Osteoblast (primary cell): ENCODE measurements around the gene SPO11. TPM values are rescaled to one million over a fixed set of nuclear protein-coding genes. Genes with fewer than 3 reads are reported as not detected.

ENCODE experiments used
- DNase-seq: peaks from one replicate; pipeline ENCODE4 v3.0.0; 2011; ENCODE audit warnings: low spot score, mixed read lengths; ENCODE audit not compliant: insufficient read length; ENCODE audit errors: missing footprints
- H2AFZ ChIP-seq: 2 replicates; pipeline ENCODE4 v1.6.0; 2011; ENCODE audit warnings: mild to moderate bottlenecking, low read length
- H3K27ac ChIP-seq: 2 replicates; pipeline ENCODE4 v1.5.1; 2011; ENCODE audit warnings: mild to moderate bottlenecking, low read depth, low read length, moderate library complexity
- H3K27me3 ChIP-seq: 2 replicates; pipeline ENCODE4 v1.6.0; 2012; ENCODE audit warnings: mild to moderate bottlenecking, control low read depth, inconsistent platforms, low read length, moderate library complexity; ENCODE audit not compliant: insufficient read depth
- H3K36me3 ChIP-seq: 2 replicates; pipeline ENCODE4 v1.5.1; 2011; ENCODE audit warnings: mild to moderate bottlenecking, low read length, control low read depth, moderate library complexity; ENCODE audit not compliant: insufficient read depth
- H3K4me1 ChIP-seq: 2 replicates; pipeline ENCODE4 v1.5.1; 2011; ENCODE audit warnings: mild to moderate bottlenecking, low read length, control low read depth, moderate library complexity; ENCODE audit not compliant: insufficient read depth
- H3K4me2 ChIP-seq: 2 replicates; pipeline ENCODE4 v1.6.0; 2011; ENCODE audit warnings: mild to moderate bottlenecking, low read length; ENCODE audit not compliant: insufficient read depth
- H3K4me3 ChIP-seq: fragments of 200-600 bp; sonication (generic); 3 replicates; pipeline ENCODE4 v1.5.1; 2012; ENCODE audit warnings: mild to moderate bottlenecking, low read length, inconsistent platforms; ENCODE audit not compliant: insufficient read depth
- H3K79me2 ChIP-seq: 2 replicates; pipeline ENCODE4 v1.6.0; 2012; ENCODE audit warnings: mild to moderate bottlenecking, low read length, control low read depth, inconsistent platforms; ENCODE audit not compliant: insufficient read depth
- H3K9me3 ChIP-seq: 2 replicates; pipeline ENCODE4 v1.5.1; 2011; ENCODE audit warnings: low read depth, low read length, control low read depth
- H4K20me1 ChIP-seq: 2 replicates; pipeline ENCODE4 v1.6.0; 2012; ENCODE audit warnings: mild to moderate bottlenecking, low read length, control low read depth; ENCODE audit not compliant: insufficient read depth
- total RNA-seq: library from RNA; depleted of rRNA; stranded (reverse); fragments of >200 nt; gene quantifications from 2 replicates; pipeline ENCODE4 v1.2.3, GENCODE V29; 2012
- TF ChIP-seq, protein P1 (sequence below): IDR thresholded peaks from 2 replicates; pipeline ENCODE4 v1.5.1; 2011; ENCODE audit warnings: mild to moderate bottlenecking, low read depth, low read length, moderate library complexity; ENCODE audit errors: extremely low read depth

The SPO11 gene
- total RNA-seq, 1 donor, result not detected

DNA sequence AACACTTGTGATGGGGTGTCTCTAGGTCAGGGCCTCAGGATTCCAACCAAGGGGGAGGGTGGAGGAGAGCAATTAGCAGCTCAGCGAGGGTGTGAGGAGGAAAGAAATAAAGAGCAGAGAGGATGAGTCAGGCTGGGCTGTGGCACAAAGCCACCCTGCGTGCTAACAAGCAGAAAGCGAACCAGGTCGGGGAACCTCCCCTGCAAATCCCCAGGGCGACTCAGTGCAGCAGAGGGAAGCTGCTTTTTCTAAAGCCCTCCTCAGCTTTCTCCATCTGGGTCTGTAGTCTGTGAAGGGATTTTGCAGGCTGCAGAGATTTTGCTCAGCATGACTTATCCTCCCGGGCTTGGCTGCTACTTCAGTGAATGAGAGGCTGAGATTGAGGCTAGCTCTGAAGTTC lies 6.6 kb upstream of the SPO11 start:
- no peak overlapping the region for H2AFZ ChIP-seq
- TF ChIP-seq, protein P1, sequence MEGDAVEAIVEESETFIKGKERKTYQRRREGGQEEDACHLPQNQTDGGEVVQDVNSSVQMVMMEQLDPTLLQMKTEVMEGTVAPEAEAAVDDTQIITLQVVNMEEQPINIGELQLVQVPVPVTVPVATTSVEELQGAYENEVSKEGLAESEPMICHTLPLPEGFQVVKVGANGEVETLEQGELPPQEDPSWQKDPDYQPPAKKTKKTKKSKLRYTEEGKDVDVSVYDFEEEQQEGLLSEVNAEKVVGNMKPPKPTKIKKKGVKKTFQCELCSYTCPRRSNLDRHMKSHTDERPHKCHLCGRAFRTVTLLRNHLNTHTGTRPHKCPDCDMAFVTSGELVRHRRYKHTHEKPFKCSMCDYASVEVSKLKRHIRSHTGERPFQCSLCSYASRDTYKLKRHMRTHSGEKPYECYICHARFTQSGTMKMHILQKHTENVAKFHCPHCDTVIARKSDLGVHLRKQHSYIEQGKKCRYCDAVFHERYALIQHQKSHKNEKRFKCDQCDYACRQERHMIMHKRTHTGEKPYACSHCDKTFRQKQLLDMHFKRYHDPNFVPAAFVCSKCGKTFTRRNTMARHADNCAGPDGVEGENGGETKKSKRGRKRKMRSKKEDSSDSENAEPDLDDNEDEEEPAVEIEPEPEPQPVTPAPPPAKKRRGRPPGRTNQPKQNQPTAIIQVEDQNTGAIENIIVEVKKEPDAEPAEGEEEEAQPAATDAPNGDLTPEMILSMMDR, result no peak
- H3K27me3 ChIP-seq, result no peaks in the 10 kb centered on the region
- H3K4me1 ChIP-seq, result peaks cover 3% of the 10 kb centered on the region
- no peaks in the 10 kb centered on the region for H3K79me2 ChIP-seq
- no peak overlapping the region for H3K4me2 ChIP-seq
- DNase-seq, result no peak
- H3K4me3 ChIP-seq, result no peak overlapping the region
- no peak overlapping the region for H3K27ac ChIP-seq
- no peaks in the 10 kb centered on the region for H3K36me3 ChIP-seq
- no peaks in the 10 kb centered on the region for H3K9me3 ChIP-seq
- H4K20me1 ChIP-seq, result no peaks in the 10 kb centered on the region

DNA sequence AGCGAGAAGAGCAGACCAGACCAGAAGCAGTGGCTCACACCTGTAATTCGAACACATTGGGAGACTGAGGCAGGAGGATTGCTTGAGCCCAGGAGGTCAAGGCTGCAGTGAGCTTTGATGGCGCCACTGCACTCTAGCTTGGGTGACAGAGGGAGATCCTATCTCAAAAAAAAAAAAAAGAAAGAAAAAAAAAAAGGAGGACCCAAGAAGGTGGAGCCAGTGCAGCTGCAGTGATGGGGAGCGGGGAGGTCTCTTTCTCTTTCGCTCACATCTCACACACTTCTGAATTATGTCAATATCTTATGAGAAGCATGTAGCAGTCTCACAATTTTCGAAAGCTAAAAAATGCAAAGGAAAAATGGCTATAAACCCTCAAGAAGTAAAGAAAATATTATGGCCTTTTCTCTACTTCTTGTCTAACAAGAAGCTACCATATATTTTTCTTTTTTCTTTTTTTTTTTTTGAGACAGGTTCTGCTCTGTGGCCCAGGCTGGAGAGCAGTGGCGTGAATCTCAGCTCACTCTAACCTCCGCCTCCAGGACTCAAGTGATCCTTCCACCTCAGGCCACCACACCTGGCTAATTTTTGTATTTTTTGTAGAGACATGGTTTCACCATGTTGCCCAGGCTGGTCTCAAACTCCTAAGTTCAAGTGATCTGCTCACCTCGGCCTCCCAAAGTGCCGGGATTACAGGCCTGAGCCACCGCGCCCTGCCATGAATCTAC lies 3.8 kb upstream of the SPO11 start:
- no peaks in the 10 kb centered on the region for H3K9me3 ChIP-seq
- no peak for DNase-seq
- H3K36me3 ChIP-seq, result no peaks in the 10 kb centered on the region
- peaks cover 3% of the 10 kb centered on the region for H3K4me1 ChIP-seq
- no peaks in the 10 kb centered on the region for H4K20me1 ChIP-seq
- H3K27me3 ChIP-seq, result no peaks in the 10 kb centered on the region
- no peak overlapping the region for H3K27ac ChIP-seq
- H3K4me3 ChIP-seq, result no peak overlapping the region
- no peak overlapping the region for H3K4me2 ChIP-seq
- no peaks in the 10 kb centered on the region for H3K79me2 ChIP-seq
- TF ChIP-seq, protein P1, result no peak
- H2AFZ ChIP-seq, result no peak overlapping the region

DNA sequence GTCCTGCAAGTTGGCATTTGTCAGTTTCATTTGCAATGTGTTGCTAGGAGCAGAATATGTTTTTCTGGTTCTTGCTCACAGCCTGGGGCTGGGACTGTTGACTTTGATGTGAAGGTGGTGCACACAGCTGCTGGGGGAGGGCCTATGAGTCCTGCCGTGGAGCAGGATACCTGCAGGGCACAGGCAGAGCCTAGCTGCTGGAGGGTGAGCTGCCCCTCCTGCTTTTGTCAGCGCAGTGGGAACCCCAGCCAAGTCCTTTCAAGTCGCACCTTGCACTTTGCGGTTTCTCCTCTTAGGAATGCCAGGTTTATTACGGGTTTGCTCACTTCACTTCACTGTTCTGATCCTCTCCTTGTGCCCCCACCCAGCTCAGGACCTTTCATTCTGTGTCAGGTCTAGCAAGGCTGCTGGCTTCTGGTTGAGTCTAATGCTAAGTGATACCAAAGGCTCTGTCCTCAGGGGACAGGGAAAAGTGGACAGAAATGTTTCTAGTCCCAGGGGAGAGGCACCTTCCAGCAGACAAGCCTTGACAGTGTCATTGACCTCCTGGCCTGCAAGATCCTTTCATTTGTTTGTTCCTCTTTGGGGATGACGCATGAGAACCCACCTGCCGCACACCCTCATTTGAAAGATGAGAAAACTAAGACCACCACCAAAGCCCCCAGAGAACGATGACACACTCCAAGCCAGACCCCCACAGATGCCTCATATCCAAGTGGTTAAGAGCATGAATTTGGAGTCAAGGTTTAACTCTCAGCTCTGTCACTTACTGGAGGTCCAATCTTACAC lies 2.7 kb upstream of the SPO11 start:
- H3K27ac ChIP-seq, result no peak overlapping the region
- no peak overlapping the region for H2AFZ ChIP-seq
- no peaks in the 10 kb centered on the region for H3K79me2 ChIP-seq
- H3K9me3 ChIP-seq, result no peaks in the 10 kb centered on the region
- TF ChIP-seq, protein P1, result no peak
- H4K20me1 ChIP-seq, result no peaks in the 10 kb centered on the region
- peaks cover 3% of the 10 kb centered on the region for H3K4me1 ChIP-seq
- peaks cover 3% of the 10 kb centered on the region for H3K27me3 ChIP-seq
- no peak overlapping the region for H3K4me2 ChIP-seq
- no peak overlapping the region for H3K4me3 ChIP-seq
- no peaks in the 10 kb centered on the region for H3K36me3 ChIP-seq
- DNase-seq, result no peak

DNA sequence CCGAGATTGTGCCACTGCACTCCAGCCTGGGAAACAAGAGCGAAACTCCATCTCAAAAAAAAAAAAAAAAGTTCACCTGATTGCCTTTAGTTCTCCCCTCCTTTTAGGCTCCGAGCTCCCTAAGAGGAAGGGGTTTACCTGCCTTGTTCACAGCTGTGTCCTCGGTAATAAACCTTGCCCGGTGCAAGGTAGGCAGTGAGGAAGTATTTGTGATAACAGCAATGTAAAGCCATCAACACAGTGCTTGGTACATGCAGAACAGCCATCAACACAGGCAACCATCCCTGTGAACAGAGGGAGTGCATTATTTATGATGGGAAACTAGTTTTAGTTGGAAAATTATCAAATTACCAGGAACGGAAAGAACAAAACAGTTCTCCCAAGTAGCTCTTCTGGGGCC lies 1.8 kb upstream of the SPO11 start:
- Histone ChIP-seq H3K4me2 (no peak overlapping the region), H3K27ac (no peak overlapping the region)
- TF ChIP-seq, protein P1, result no peak

More for the DNA sequence above, 1.8 kb upstream of the SPO11 start:
- Histone ChIP-seq H3K4me1 (peaks cover under 1% of the 10 kb centered on the region), H3K4me3 (no peak overlapping the region), H3K9me3 (no peaks in the 10 kb centered on the region), H2AFZ (no peak overlapping the region), H3K36me3 (no peaks in the 10 kb centered on the region), H3K27me3 (peaks cover 5% of the 10 kb centered on the region), H3K79me2 (no peaks in the 10 kb centered on the region), H4K20me1 (no peaks in the 10 kb centered on the region)
- no peak for DNase-seq
